Brain microvascular endothelial cell (primary cell): ENCODE measurements around the gene SLC29A1.
A peak's percentile ranks its signal among the peaks of the same experiment; 100 is the strongest.

Experiments
- DNase-seq: peaks from one replicate; pipeline ENCODE4 v3.0.0-alpha.2; 2020
- H3K27ac ChIP-seq: fragments of 250-450 bp; sonication (Bioruptor Pico); 2 replicates; pipeline ENCODE4 v1.5.1; 2020; ENCODE audit warnings: mild to moderate bottlenecking, moderate library complexity
- H3K27me3 ChIP-seq: fragments of 250-450 bp; sonication (Bioruptor Pico); replicated peaks from 2 replicates; pipeline ENCODE4 v1.5.1; 2020; ENCODE audit warnings: mild to moderate bottlenecking
- H3K36me3 ChIP-seq: fragments of 250-450 bp; sonication (Bioruptor Pico); replicated peaks from 2 replicates; pipeline ENCODE4 v1.5.1; 2020; ENCODE audit warnings: mild to moderate bottlenecking
- H3K4me3 ChIP-seq: 2 replicates; pipeline ENCODE4 v1.5.1; 2011; ENCODE audit warnings: low read depth, mild to moderate bottlenecking, control low read depth, low read length, moderate library complexity
- CTCF ChIP-seq: IDR thresholded peaks from 2 replicates; pipeline ENCODE4 v1.5.1; 2011; ENCODE audit warnings: low read depth, mild to moderate bottlenecking, moderate library complexity, low read length, control low read depth, inconsistent platforms; ENCODE audit errors: missing control alignments
- in situ Hi-C: cut with HindIII; loops from 2 replicates; pipeline ENCODE4 v1.10.0; 2017; ENCODE audit warnings: low sequenced_read_pairs, low pct_ligation_motif_present

The SLC29A1 gene

GRCh38 chr6:44267252-44267651 lies 43.9 kb downstream of the SLC29A1 start:
- in situ Hi-C loops = no loop called here
- peaks cover 28% of the 10 kb centered on the region for H3K27me3 ChIP-seq
- TF ChIP-seq CTCF = no peak
- DNase-seq = no peak
- H3K4me3 ChIP-seq = no peak overlapping the region
- no peak overlapping the region for H3K27ac ChIP-seq
- H3K36me3 ChIP-seq = no peaks in the 10 kb centered on the region

GRCh38 chr6:44268095-44268628 lies 44.8 kb downstream of the SLC29A1 start:
- TF ChIP-seq CTCF = peak; percentile 98
- DNase-seq = peak; percentile 29
- no peaks in the 10 kb centered on the region for H3K36me3 ChIP-seq
- H3K4me3 ChIP-seq = no peak overlapping the region
- peaks cover 35% of the 10 kb centered on the region for H3K27me3 ChIP-seq
- no peak overlapping the region for H3K27ac ChIP-seq
- in situ Hi-C loops = no loop called here

- no peak for TF ChIP-seq CTCF
- no peak overlapping the region for H3K4me3 ChIP-seq
- in situ Hi-C loops = no loop called here
- H3K27me3 ChIP-seq = peaks cover 37% of the 10 kb centered on the region
- DNase-seq = no peak
- no peaks in the 10 kb centered on the region for H3K36me3 ChIP-seq
- H3K27ac ChIP-seq = no peak overlapping the region
Observed at GRCh38 chr6:44269178-44269920, 46.0 kb downstream of the SLC29A1 start.

- DNase-seq = no peak
- Histone ChIP-seq H3K27ac (no peak within 1 kb of the TSS), H3K27me3 (peaks cover 37% of the 10 kb centered on the region)
Observed at GRCh38 chr6:44269921-44270525, 46.6 kb downstream of the SLC29A1 start, which contains the start of gene TMEM151B. TMEM151B (plus strand) TSS chr6:44270450; CDS start chr6:44270743, 293 bp downstream.

More at GRCh38 chr6:44269921-44270525, 46.6 kb downstream of the SLC29A1 start, which contains the start of gene TMEM151B:
- no peak for TF ChIP-seq CTCF
- Histone ChIP-seq H3K4me3 (no peak within 1 kb of the TSS), H3K36me3 (no peaks in the 10 kb centered on the region)
- in situ Hi-C loops = no loop called here
